ENCODE data around the gene ERBIN.
A peak's percentile ranks its signal among the peaks of the same experiment; 100 is the strongest.

Gene ERBIN

DNA sequence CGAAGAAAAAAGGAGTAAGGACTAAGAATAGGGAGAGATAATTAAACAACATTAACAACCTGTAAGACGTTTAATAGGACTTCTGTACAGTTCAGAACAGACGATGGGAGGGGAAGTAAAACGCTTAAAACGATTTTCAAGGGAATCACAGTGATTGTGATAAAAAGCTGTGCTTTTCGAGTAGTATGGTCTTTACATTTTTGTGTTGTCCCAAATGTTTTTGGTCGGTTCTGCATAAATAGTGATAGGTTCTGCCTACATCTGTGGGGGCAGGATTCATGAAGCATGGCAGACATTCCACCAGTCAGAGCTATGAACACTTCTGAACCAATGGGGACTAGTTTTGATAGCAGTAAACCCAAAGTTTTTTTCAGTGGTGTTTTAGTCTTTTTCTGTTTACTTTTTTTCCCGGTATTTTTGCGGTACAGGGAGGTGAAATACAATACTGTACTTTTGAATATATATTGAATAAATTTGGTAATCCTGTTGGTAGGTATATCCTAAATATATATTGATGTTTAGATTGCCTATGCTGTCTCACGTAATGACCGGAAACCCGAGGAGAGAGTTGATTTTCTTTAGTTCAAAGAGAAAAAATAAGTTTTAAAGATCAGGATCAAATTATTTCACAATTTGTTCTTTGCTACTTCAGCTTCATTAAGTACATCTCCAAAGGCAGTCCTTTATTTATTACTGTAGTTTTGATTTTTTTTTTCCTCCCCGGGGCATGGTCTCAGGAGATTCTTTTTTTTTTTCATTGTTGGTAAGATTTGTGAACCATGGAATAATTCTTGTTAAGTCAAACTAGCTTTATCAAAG, 1.3 kb downstream of the ERBIN start:
- Histone ChIP-seq H3K9me2 (ENCODE audit: low read depth, low read length) (no peaks in the 10 kb centered on the region), H3F3A (ENCODE audit: insufficient read depth, low read length) (no peaks in the 10 kb centered on the region; the same call in 1 of the 2 replicates), H3K27me3 (ENCODE audit: insufficient read depth, low read length) (no peaks in the 10 kb centered on the region), H4K20me1 (ENCODE audit: insufficient read depth, low read length) (no peaks in the 10 kb centered on the region), H3K4me1 (ENCODE audit: insufficient read depth, low read length, severe bottlenecking) (peaks cover 50% of the 10 kb centered on the region), H3K9me3 (ENCODE audit: low read length) (no peaks in the 10 kb centered on the region), H3K36me3 (ENCODE audit: insufficient read depth, low read length) (peaks cover 11% of the 10 kb centered on the region; the same call in 1 of the 2 replicates), H2AFZ (ENCODE audit: low read length) (no peak overlapping the region), H3K4me2 (ENCODE audit: low read length) (peak overlapping the region; percentile 86), H3K27ac (ENCODE audit: low read depth, low read length, poor library complexity, severe bottlenecking) (peak overlapping the region; percentile 96), H3K4me3 (ENCODE audit: low read depth, low read length, poor library complexity, severe bottlenecking) (peak overlapping the region; percentile 78), H3K9ac (ENCODE audit: low read length) (peak overlapping the region; percentile 99), H3K79me2 (ENCODE audit: insufficient read depth, low read length) (peaks cover 63% of the 10 kb centered on the region)
- no peak for TF ChIP-seq CTCF (IDR thresholded peaks at IDR 0.05; ENCODE audit: low read length)
- TF ChIP-seq EZH2 (IDR thresholded peaks at IDR 0.05; ENCODE audit: borderline replicate concordance, low read length) = no peak

GRCh38 chr5:65928322-65928752, 2.0 kb downstream of the ERBIN start:
- Histone ChIP-seq H3K36me3 (ENCODE audit: insufficient read depth, low read length) (peaks cover 11% of the 10 kb centered on the region; the same call in 1 of the 2 replicates), H3K79me2 (ENCODE audit: insufficient read depth, low read length) (peaks cover 70% of the 10 kb centered on the region), H3K9ac (ENCODE audit: low read length) (peak overlapping the region; percentile 99), H3K9me3 (ENCODE audit: low read length) (no peaks in the 10 kb centered on the region), H3K4me1 (ENCODE audit: insufficient read depth, low read length, severe bottlenecking) (peaks cover 56% of the 10 kb centered on the region), H3K4me2 (ENCODE audit: low read length) (peak overlapping the region; percentile 86), H3K27me3 (ENCODE audit: insufficient read depth, low read length) (no peaks in the 10 kb centered on the region), H2AFZ (ENCODE audit: low read length) (no peak overlapping the region), H3K9me2 (ENCODE audit: low read depth, low read length) (no peaks in the 10 kb centered on the region), H3K27ac (ENCODE audit: low read depth, low read length, poor library complexity, severe bottlenecking) (peak overlapping the region; percentile 96), H3F3A (ENCODE audit: insufficient read depth, low read length) (no peaks in the 10 kb centered on the region; the same call in 1 of the 2 replicates), H4K20me1 (ENCODE audit: insufficient read depth, low read length) (no peaks in the 10 kb centered on the region), H3K4me3 (ENCODE audit: low read depth, low read length, poor library complexity, severe bottlenecking) (peak overlapping the region; percentile 78)
- TF ChIP-seq EZH2 (IDR thresholded peaks at IDR 0.05; ENCODE audit: borderline replicate concordance, low read length) = no peak
- TF ChIP-seq CTCF (IDR thresholded peaks at IDR 0.05; ENCODE audit: low read length) = no peak

GRCh38 chr5:65928860-65929259, 2.5 kb downstream of the ERBIN start:
- Histone ChIP-seq H4K20me1 (ENCODE audit: insufficient read depth, low read length) (no peaks in the 10 kb centered on the region), H3K4me3 (ENCODE audit: low read depth, low read length, poor library complexity, severe bottlenecking) (peak overlapping the region; percentile 78), H3K27ac (ENCODE audit: low read depth, low read length, poor library complexity, severe bottlenecking) (peak overlapping the region; percentile 96)

More at GRCh38 chr5:65928860-65929259, 2.5 kb downstream of the ERBIN start:
- Histone ChIP-seq H3K79me2 (ENCODE audit: insufficient read depth, low read length) (peaks cover 75% of the 10 kb centered on the region), H3K27me3 (ENCODE audit: insufficient read depth, low read length) (no peaks in the 10 kb centered on the region), H2AFZ (ENCODE audit: low read length) (no peak overlapping the region), H3K4me1 (ENCODE audit: insufficient read depth, low read length, severe bottlenecking) (peaks cover 61% of the 10 kb centered on the region), H3K36me3 (ENCODE audit: insufficient read depth, low read length) (peaks cover 11% of the 10 kb centered on the region; the same call in 1 of the 2 replicates), H3K9me2 (ENCODE audit: low read depth, low read length) (no peaks in the 10 kb centered on the region), H3K9ac (ENCODE audit: low read length) (peak overlapping the region; percentile 99), H3F3A (ENCODE audit: insufficient read depth, low read length) (no peaks in the 10 kb centered on the region; the same call in 1 of the 2 replicates), H3K9me3 (ENCODE audit: low read length) (no peaks in the 10 kb centered on the region), H3K4me2 (ENCODE audit: low read length) (peak overlapping the region; percentile 86)
- TF ChIP-seq EZH2 (IDR thresholded peaks at IDR 0.05; ENCODE audit: borderline replicate concordance, low read length) (no peak), CTCF (IDR thresholded peaks at IDR 0.05; ENCODE audit: low read length) (no peak)

Data from OCI-LY1 (cell line).